ENCODE measurements around the gene CAMK1G. TPM values are rescaled to one million over a fixed set of nuclear protein-coding genes. Genes with fewer than 3 reads are reported as not detected.

The CAMK1G gene
- total RNA-seq, 2 experiments from 2014 or later: 2.4 to 2.8 TPM

Small RNAs within 50 kb of the gene (microRNA-seq; reads per million reads assigned to microRNA genes)
- gene MIR4260 (ENCODE audit: borderline microRNAs expressed, borderline replicate concordance): not detected

Other genes starting within 250 kb of the CAMK1G start
- 10 to 100 TPM; 11.8 to 13.0 TPM for gene LAMB3, start 68.7 kb downstream of the CAMK1G start, total RNA-seq
- 100 to 1,000 TPM; 138 to 139 TPM for gene G0S2, start 91.7 kb downstream of the CAMK1G start, total RNA-seq
- gene HSD11B1, start 121.1 kb downstream of the CAMK1G start, total RNA-seq: 1 to 10 TPM; 6.7 to 8.0 TPM
- 100 to 1,000 TPM; 107 to 113 TPM for gene TRAF3IP3, start 172.3 kb downstream of the CAMK1G start, total RNA-seq
- gene C1orf74, start 200.8 kb downstream of the CAMK1G start, total RNA-seq: 1 to 10 TPM; 3.5 to 4.6 TPM
- gene IRF6, start 222.4 kb downstream of the CAMK1G start, total RNA-seq: under 1 TPM; 0.48 to 0.64 TPM
- 1 to 10 TPM; 4.1 to 4.6 TPM for gene UTP25, start 244.3 kb downstream of the CAMK1G start, total RNA-seq

Measured in activated naive CD4-positive, alpha-beta T cell treated with anti-CD3 and anti-CD28 coated beads for 36 hours (primary cell).